NCI-H2029 (cell line): ENCODE results near the gene SLC7A1.

Source experiments
- DNase-seq: peaks from one replicate; lab custom pipeline; 2025; lab: John Stamatoyannopoulos, UW

SLC7A1 gene

GRCh38 chr13:29487466-29488454 is 107.7 kb downstream of the SLC7A1 start:
- no peak for DNase-seq

GRCh38 chr13:29486551-29486950 is 108.9 kb downstream of the SLC7A1 start:
- no peak for DNase-seq

- DNase-seq, result no peak
Observed at GRCh38 chr13:29484796-29485195, 110.7 kb downstream of the SLC7A1 start.

- DNase-seq, result no peak
Observed at GRCh38 chr13:29484236-29484635, 111.3 kb downstream of the SLC7A1 start.

- DNase-seq, result no peak
Observed at GRCh38 chr13:29483623-29484022, 111.9 kb downstream of the SLC7A1 start.

GRCh38 chr13:29483211-29483610 is 112.3 kb downstream of the SLC7A1 start:
- DNase-seq, result peak; percentile 69

- DNase-seq, result no peak
Observed at GRCh38 chr13:29482504-29482903, 113.0 kb downstream of the SLC7A1 start.

GRCh38 chr13:29481603-29482002 is 113.9 kb downstream of the SLC7A1 start:
- no peak for DNase-seq

- no peak for DNase-seq
Observed at GRCh38 chr13:29480893-29481525, 114.5 kb downstream of the SLC7A1 start.

- peak; percentile 71 for DNase-seq
Observed at GRCh38 chr13:29479716-29480492, 115.6 kb downstream of the SLC7A1 start.

- no peak for DNase-seq
Observed at GRCh38 chr13:29476046-29476445, 119.4 kb downstream of the SLC7A1 start.

GRCh38 chr13:29474991-29475390 is 120.5 kb downstream of the SLC7A1 start:
- DNase-seq, result no peak

GRCh38 chr13:29473166-29473565 is 122.3 kb downstream of the SLC7A1 start:
- no peak for DNase-seq

GRCh38 chr13:29472332-29472961 is 123.0 kb downstream of the SLC7A1 start:
- no peak for DNase-seq

GRCh38 chr13:29471551-29471950 is 123.9 kb downstream of the SLC7A1 start:
- DNase-seq, result no peak

GRCh38 chr13:29465741-29466293 is 129.7 kb downstream of the SLC7A1 start:
- no peak for DNase-seq

- no peak for DNase-seq
Observed at GRCh38 chr13:29464105-29464679, 131.3 kb downstream of the SLC7A1 start.

GRCh38 chr13:29459813-29460355 is 135.6 kb downstream of the SLC7A1 start:
- DNase-seq, result no peak
